SK-N-SH (cell line): ENCODE measurements around the gene BIRC3. TPM values are rescaled to one million over a fixed set of nuclear protein-coding genes. Genes with fewer than 3 reads are reported as not detected.

Experiments used
- CTCF ChIA-PET: fragments of 300-600, 350-600 bp; formaldehyde crosslinking; extraction: SDS; loops from one replicate; lab custom pipeline; 2021; lab: Yijun Ruan, JAX
- POLR2A ChIA-PET: fragments of 350-600 bp; sonication (Branson Sonifier 250); formaldehyde crosslinking; extraction: SDS; loops from one replicate; lab custom pipeline; 2020; ENCODE audit warnings: antibody characterized with exemption, inconsistent platforms; lab: Yijun Ruan, JAX
- DNase-seq: peaks from one replicate; pipeline ENCODE4 v3.0.0; 2012
- H2AFZ ChIP-seq: fragments of 200-600 bp; sonication (generic); 2 replicates; pipeline ENCODE4 v1.8.1; 2016; ENCODE audit warnings: antibody characterized with exemption, mild to moderate bottlenecking, low read depth
- H3F3A ChIP-seq: fragments of 200-600 bp; sonication (generic); replicated peaks from 2 replicates; pipeline ENCODE3; 2016; ENCODE audit warnings: antibody characterized with exemption, mild to moderate bottlenecking; ENCODE audit not compliant: insufficient read depth
- H3K27ac ChIP-seq, 2 experiments: fragments of 200-500 bp in 1 of 2; fragments of 200-600 bp in 1 of 2; sonication (Bioruptor generic) in 1 of 2; sonication (generic), shearing (Covaris generic) in 1 of 2; 2 replicates each; pipeline versions ENCODE4 v1.5.1 to v1.6.1; 2014 to 2016; ENCODE audit warnings: low read depth in 2 of 2, inconsistent platforms in 1 of 2, low read length in 1 of 2, mild to moderate bottlenecking in 1 of 2, mixed read lengths in 1 of 2
- H3K27me3 ChIP-seq: fragments of 200-600 bp; sonication (generic), shearing (Covaris generic); 2 replicates; pipeline ENCODE4 v1.6.1; 2016; ENCODE audit warnings: mixed run types; ENCODE audit not compliant: insufficient read depth
- H3K36me3 ChIP-seq, 2 experiments: fragments of 200-500 bp in 1 of 2; fragments of 200-600 bp in 1 of 2; sonication (Bioruptor generic) in 1 of 2; sonication (generic) in 1 of 2; replicated peaks in 1 of 2; 2 replicates each; pipeline versions ENCODE3 to v1.5.1; 2014 to 2016; ENCODE audit warnings: low read length in 1 of 2, mild to moderate bottlenecking in 1 of 2; ENCODE audit not compliant: insufficient read depth in 2 of 2, control insufficient read depth in 1 of 2
- H3K4me1 ChIP-seq, 2 experiments: fragments of 200-500 bp in 1 of 2; fragments of 200-600 bp in 1 of 2; sonication (Bioruptor generic) in 1 of 2; sonication (generic), shearing (Covaris generic) in 1 of 2; 2 replicates each; pipeline versions ENCODE4 v1.5.1 to v1.6.1; 2014 to 2016; ENCODE audit warnings: low read depth in 1 of 2, low read length in 1 of 2, mixed run types in 1 of 2; ENCODE audit not compliant: insufficient read depth in 2 of 2, control insufficient read depth in 1 of 2
- H3K4me2 ChIP-seq: fragments of 200-600 bp; sonication (generic), shearing (Covaris generic); 2 replicates; pipeline ENCODE4 v1.6.1; 2017; ENCODE audit warnings: mixed run types
- H3K4me3 ChIP-seq, 2 experiments: fragments of 200-500 bp in 1 of 2; fragments of 200-600 bp in 1 of 2; sonication (Bioruptor generic) in 1 of 2; sonication (generic), shearing (Covaris generic) in 1 of 2; 2 replicates each; pipeline versions ENCODE4 v1.5.1 to v1.8.1; 2014 to 2016; ENCODE audit warnings: low read depth in 2 of 2, inconsistent platforms in 1 of 2, low read length in 1 of 2, mild to moderate bottlenecking in 1 of 2, mixed read lengths in 1 of 2, moderate library complexity in 1 of 2
- H3K79me2 ChIP-seq: fragments of 200-600 bp; sonication (generic); 2 replicates; pipeline ENCODE4 v1.8.1; 2017; ENCODE audit warnings: mild to moderate bottlenecking; ENCODE audit not compliant: insufficient read depth
- H3K9ac ChIP-seq: fragments of 200-600 bp; sonication (generic); 2 replicates; pipeline ENCODE4 v1.6.1; 2017; ENCODE audit warnings: mixed run types
- H3K9me2 ChIP-seq: fragments of 200-600 bp; sonication (generic); 2 replicates; pipeline ENCODE4 v1.6.1; 2017; ENCODE audit warnings: mixed run types
- H3K9me3 ChIP-seq: fragments of 200-600 bp; sonication (generic); 2 replicates; pipeline ENCODE4 v1.6.1; 2017; ENCODE audit warnings: mixed run types, mild to moderate bottlenecking, moderate library complexity
- H4K20me1 ChIP-seq: fragments of 200-600 bp; sonication (generic); 2 replicates; pipeline ENCODE4 v1.6.1; 2017; ENCODE audit warnings: mild to moderate bottlenecking, mixed run types; ENCODE audit not compliant: insufficient read depth
- CHD2 ChIP-seq: fragments of 150-350 bp; IDR thresholded peaks from 2 replicates; pipeline ENCODE4 v1.6.1; 2018; ENCODE audit warnings: low read length; ENCODE audit not compliant: partially characterized antibody
- FOSL2 ChIP-seq: IDR thresholded peaks from 2 replicates; pipeline ENCODE4 v1.4.0; 2012; ENCODE audit warnings: low read depth, mild to moderate bottlenecking, moderate library complexity, borderline replicate concordance
- IRF3 ChIP-seq: fragments of 150-350 bp; IDR thresholded peaks from 2 replicates; pipeline ENCODE4 v1.6.1; 2016; ENCODE audit warnings: mild to moderate bottlenecking, low read depth, low read length
- NFIC ChIP-seq: IDR thresholded peaks from 2 replicates; pipeline ENCODE4 v1.4.0; 2012; ENCODE audit warnings: borderline replicate concordance
- NRF1 ChIP-seq: IDR thresholded peaks from 2 replicates; pipeline ENCODE4 v1.6.1; 2012; ENCODE audit warnings: low read depth, mild to moderate bottlenecking, low read length
- RAD21 ChIP-seq: IDR thresholded peaks from 2 replicates; pipeline ENCODE4 v1.6.1; 2012; ENCODE audit warnings: mild to moderate bottlenecking, low read length
- RFX5 ChIP-seq: IDR thresholded peaks from 2 replicates; pipeline ENCODE4 v1.6.1; 2012; ENCODE audit warnings: mild to moderate bottlenecking, improper control_type of control experiment, low read length
- TCF12 ChIP-seq: IDR thresholded peaks from 2 replicates; pipeline ENCODE4 v1.4.0; 2012
- USF1 ChIP-seq: IDR thresholded peaks from 2 replicates; pipeline ENCODE4 v1.4.0; 2012; ENCODE audit warnings: low read depth, borderline replicate concordance
- USF2 ChIP-seq: fragments of 150-350 bp; IDR thresholded peaks from 2 replicates; pipeline ENCODE4 v1.6.1; 2017; ENCODE audit warnings: antibody characterized with exemption, low read length, low read depth, borderline replicate concordance
- YY1 ChIP-seq: IDR thresholded peaks from 2 replicates; pipeline ENCODE4 v1.4.0; 2012; ENCODE audit warnings: low read depth, mild to moderate bottlenecking
- ZBTB33 ChIP-seq: IDR thresholded peaks from 2 replicates; pipeline ENCODE4 v1.4.0; 2012; ENCODE audit warnings: low read depth, borderline replicate concordance
- WGBS: methylation state at CpG from one replicate; pipeline ENCODE4 v1.1.6; 2017; ENCODE audit warnings: low lambda C conversion rate; 5-methylcytosine and 5-hydroxymethylcytosine counted together
- polyA plus RNA-seq, 3 experiments: library from polyadenylated mRNA; depleted of rRNA; stranded (reverse); fragments of >200 nt; gene quantifications; 2 replicates each; pipeline ENCODE4 v1.2.3, GENCODE V29; 2012

BIRC3 gene
- polyA plus RNA-seq, 1 of the 3 experiments (the other 2 are of a cell fraction), result 0.46 TPM

- CTCF ChIA-PET, result interaction anchor here (0.7 to 2.6 kb wide), 6 partner anchors 9 to 258 kb away, joined by 3 to 9 read pairs (median 4); no protein-coding TSS in a partner anchor
- Histone ChIP-seq H3K27me3 (no peaks in the 10 kb centered on the region), H3K9ac (no peak overlapping the region), H3K4me3 (no peak overlapping the region), H3K9me2 (no peaks in the 10 kb centered on the region), H2AFZ (no peak overlapping the region), H3K9me3 (no peaks in the 10 kb centered on the region), H3K4me1 (peaks cover 9 to 19% of the 10 kb centered on the region in 2 experiments)
- WGBS, result 60% methylated on average over 13 of the region's 13 CpGs
- no peak for TF ChIP-seq NFIC
- no peak for TF ChIP-seq USF2
- no peak for TF ChIP-seq CHD2
- TF ChIP-seq, all 33 proteins: peak for 0
- DNase-seq, result no peak
- POLR2A ChIA-PET, result no interaction called here
- no peak overlapping the region for H3K27ac ChIP-seq
- no peaks in the 10 kb centered on the region for H3K79me2 ChIP-seq
- no peaks in the 10 kb centered on the region for H3K36me3 ChIP-seq
- peaks cover 20% of the 10 kb centered on the region for H3F3A ChIP-seq
- H4K20me1 ChIP-seq, result no peaks in the 10 kb centered on the region
- no peak overlapping the region for H3K4me2 ChIP-seq
Measured at GRCh38 chr11:102279641-102280170, 37.6 kb upstream of the BIRC3 start.

- Histone ChIP-seq H2AFZ (no peak overlapping the region), H3F3A (peaks cover 20% of the 10 kb centered on the region), H4K20me1 (no peaks in the 10 kb centered on the region), H3K4me1 (peaks cover 9 to 19% of the 10 kb centered on the region in 2 experiments), H3K79me2 (no peaks in the 10 kb centered on the region), H3K36me3 (no peaks in the 10 kb centered on the region), H3K27ac (no peak overlapping the region), H3K9ac (no peak overlapping the region), H3K27me3 (no peaks in the 10 kb centered on the region), H3K4me3 (no peak overlapping the region), H3K4me2 (no peak overlapping the region), H3K9me2 (no peaks in the 10 kb centered on the region), H3K9me3 (no peaks in the 10 kb centered on the region)
- ChIA-PET CTCF (interaction anchor here (0.6 to 2.6 kb wide), 6 partner anchors 8 to 1729 kb away, joined by 3 to 9 read pairs (median 4); no protein-coding TSS in a partner anchor), POLR2A (no interaction called here)
- no peak for DNase-seq
- no peak for TF ChIP-seq YY1
- no peak for TF ChIP-seq IRF3
- no peak for TF ChIP-seq RAD21
- no peak for TF ChIP-seq RFX5
- 96% methylated on average over 4 of the region's 4 CpGs for WGBS
Measured at GRCh38 chr11:102280245-102280833, 36.9 kb upstream of the BIRC3 start.

- Histone ChIP-seq H3K79me2 (no peaks in the 10 kb centered on the region), H2AFZ (no peak overlapping the region), H3K4me1 (peaks cover 1 to 5% of the 10 kb centered on the region in 2 experiments; a peak in 3 of 4 replicates), H4K20me1 (no peaks in the 10 kb centered on the region)
- CTCF ChIA-PET, result interaction anchor here (0.7 to 2.1 kb wide), 4 partner anchors 8 to 58 kb away, joined by 3 to 9 read pairs (median 6); no protein-coding TSS in a partner anchor
- no peak for TF ChIP-seq ZBTB33
- TF ChIP-seq CHD2, result no peak
- TF ChIP-seq FOSL2, result no peak
- no peak for TF ChIP-seq TCF12
- no peak for TF ChIP-seq USF1
- TF ChIP-seq NRF1, result no peak
- TF ChIP-seq, all 33 proteins: peak for 0
- H3K36me3 ChIP-seq, result no peaks in the 10 kb centered on the region
- H3F3A ChIP-seq, result peaks cover 15% of the 10 kb centered on the region
- H3K9me3 ChIP-seq, result no peaks in the 10 kb centered on the region
- H3K27ac ChIP-seq, result peak overlapping the region in 1 of 2 experiments; percentile 71; a peak in 2 of 4 replicates
- H3K4me3 ChIP-seq, result no peak overlapping the region
- POLR2A ChIA-PET, result no interaction called here
- H3K4me2 ChIP-seq, result 0 out of 2 replicates have a peak overlapping the region, but pooled peaks have one; percentile 8
- H3K9ac ChIP-seq, result no peak overlapping the region
- no peak for DNase-seq
- no peaks in the 10 kb centered on the region for H3K27me3 ChIP-seq
- WGBS, result 92% methylated on average over 1 of the region's 1 CpG
- H3K9me2 ChIP-seq, result no peaks in the 10 kb centered on the region
Measured at GRCh38 chr11:102283116-102283485, 34.2 kb upstream of the BIRC3 start.
